GM21381 (cell line): Measurements from ENCODE around the gene GNAS-AS1.
"Not testable (repeated sequence)": the region's sequence is repeated elsewhere in the genome, so short reads cannot be mapped to it uniquely, and the experiment has no call there.

Experiments
- ATAC-seq: cut with Tn5 transposase; IDR thresholded peaks from one replicate; pipeline ENCODE4 v1.9.1; 2021; ENCODE audit warnings: mild to moderate bottlenecking, moderate library complexity; ENCODE audit not compliant: unreplicated experiment

GNAS-AS1 gene

DNA sequence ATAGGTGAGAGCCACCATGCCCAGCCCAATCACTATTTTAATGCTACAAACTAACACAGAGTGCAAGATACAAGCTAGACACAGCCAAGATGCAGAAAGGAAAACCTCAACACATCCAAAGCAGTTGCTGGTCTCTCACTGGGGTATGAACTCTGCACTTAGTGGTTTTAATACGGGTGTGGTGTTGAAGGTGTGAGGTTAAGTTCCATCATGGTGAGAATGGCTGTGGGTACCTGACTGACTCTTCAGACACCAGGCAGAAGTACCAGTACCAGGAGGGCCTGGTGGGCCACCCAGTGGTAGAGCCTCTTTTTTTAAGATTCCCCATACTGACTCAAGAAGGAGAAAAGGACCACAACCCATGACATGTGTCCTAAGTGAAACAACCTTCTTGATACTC lies 13.0 kb downstream of the GNAS-AS1 start:
- ATAC-seq = no peak

GRCh38 chr20:58836616-58837204 lies 14.0 kb downstream of the GNAS-AS1 start:
- no peak for ATAC-seq

GRCh38 chr20:58835231-58835630 lies 15.5 kb downstream of the GNAS-AS1 start:
- ATAC-seq = no peak

GRCh38 chr20:58833921-58834320 lies 16.8 kb downstream of the GNAS-AS1 start:
- ATAC-seq = no peak

DNA sequence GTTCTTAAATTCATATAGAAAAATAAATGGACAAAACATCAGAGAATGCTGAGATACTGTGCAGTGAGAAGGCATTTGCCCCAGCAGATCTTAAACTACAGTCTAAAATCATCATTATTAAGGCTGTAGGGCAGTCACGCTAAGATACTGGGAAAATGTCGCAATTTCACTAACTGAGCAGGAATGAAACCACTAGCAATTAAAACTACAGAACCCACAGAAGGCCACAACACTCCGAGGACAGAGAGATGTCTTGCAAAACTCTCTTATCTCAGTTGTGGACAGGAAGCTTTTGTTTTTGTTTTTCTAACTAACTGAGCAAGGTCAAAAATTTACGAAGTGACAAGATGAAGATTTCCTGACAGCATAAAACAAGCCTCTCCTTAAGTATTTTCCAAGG lies 18.2 kb downstream of the GNAS-AS1 start:
- no peak for ATAC-seq

DNA sequence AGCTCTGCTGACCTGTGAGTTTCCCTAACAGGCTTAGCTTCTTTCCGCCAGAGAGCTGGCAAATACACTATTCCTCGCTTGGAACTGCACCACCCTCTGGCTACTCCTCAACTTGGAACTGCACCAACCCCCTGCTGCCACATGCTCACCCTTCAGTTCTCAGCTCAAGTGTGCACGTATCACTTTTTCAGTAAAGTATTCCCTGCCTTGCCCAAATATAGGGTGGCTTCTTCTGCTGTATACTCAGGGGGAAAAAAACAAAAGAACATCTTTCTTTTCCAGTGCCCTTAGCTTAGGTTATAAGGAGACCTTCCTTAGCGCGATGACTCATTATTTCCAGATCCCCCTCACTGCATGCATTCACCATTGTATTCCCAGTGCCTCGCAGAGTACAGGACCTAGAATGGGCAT lies 21.2 kb downstream of the GNAS-AS1 start:
- no peak for ATAC-seq

DNA sequence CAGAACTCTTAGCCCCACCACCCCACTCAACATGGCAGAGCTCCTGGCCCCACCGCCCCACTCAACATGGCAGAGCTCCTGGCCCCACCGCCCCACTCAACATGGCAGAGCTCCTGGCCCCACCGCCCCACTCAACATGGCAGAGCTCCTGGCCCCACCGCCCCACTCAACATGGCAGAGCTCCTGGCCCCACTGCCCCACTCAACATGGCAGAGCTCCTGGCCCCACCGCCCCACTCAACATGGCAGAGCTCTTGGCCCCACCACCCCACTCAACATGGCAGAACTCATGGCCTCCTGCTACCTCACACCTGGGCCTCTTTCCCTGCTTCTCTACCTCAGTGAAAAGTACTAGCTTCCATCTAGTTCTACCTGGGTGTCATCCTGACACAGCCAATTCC lies 21.9 kb downstream of the GNAS-AS1 start:
- ATAC-seq = not testable (repeated sequence)

- no peak for ATAC-seq
These were observed 22.6 kb downstream of the GNAS-AS1 start for GRCh38 chr20:58828136-58828535.

- no peak for ATAC-seq
These were observed 24.4 kb downstream of the GNAS-AS1 start for GRCh38 chr20:58826271-58826670.

DNA sequence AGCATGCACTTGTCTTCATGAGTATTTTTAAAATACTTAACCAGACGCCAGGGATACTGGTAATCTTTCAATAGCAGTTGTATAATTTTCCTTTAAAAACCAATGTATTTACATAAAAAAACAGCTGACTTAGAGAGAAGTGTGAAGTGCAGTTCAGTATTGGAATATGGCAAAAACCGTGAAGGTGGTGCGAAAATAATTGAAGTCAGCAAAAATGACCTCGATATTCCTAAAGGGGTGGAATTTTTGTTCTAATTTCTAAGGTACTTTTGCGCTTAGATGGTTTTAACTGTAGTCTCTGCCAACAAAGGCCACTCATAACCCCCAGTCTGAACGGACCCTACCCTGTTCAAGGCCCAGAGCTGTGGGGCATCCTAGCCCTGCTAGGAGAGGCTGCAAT lies 25.3 kb downstream of the GNAS-AS1 start:
- no peak for ATAC-seq

DNA sequence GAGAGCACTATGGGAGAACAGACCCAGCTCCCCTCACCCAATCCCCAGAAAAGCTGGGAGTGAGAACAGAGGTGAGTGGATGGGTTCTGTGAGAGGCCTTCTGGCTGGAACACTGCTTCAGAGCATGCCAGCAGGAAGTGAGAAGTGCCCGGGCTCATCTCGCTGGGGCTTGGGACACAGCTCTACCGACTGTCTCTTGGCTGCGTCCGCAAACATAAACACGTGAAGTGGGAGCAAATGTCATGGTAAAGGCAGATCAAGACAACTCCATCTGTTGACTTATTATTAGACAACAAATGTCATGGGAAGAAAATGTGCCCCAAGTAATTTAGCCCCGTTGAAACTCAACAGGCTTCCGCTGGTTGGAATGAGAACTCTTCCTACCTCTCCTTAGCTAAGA lies 25.9 kb downstream of the GNAS-AS1 start:
- ATAC-seq = no peak

GRCh38 chr20:58822748-58823730 lies 27.7 kb downstream of the GNAS-AS1 start:
- no peak for ATAC-seq

- ATAC-seq = no peak
These were observed 28.6 kb downstream of the GNAS-AS1 start for GRCh38 chr20:58822149-58822548.

DNA sequence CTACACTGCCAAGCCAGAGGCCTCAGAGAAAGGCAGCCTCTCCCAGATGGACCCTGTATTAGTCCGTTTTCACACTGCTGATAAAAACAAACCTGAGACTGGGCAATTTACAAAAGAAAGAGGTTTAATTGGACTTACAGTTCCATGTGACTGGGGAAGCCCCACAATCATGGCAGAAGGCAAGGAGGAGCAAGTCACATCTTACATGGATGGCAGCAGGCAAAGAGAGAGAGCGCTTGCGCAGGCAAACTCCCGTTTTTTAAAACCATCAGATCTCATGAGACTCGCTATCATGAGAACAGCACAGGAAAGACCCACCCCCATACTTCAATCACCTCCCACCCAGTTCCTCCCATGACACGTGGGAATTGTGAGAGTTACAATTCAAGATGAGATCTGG lies 30.2 kb downstream of the GNAS-AS1 start:
- not testable (repeated sequence) for ATAC-seq

DNA sequence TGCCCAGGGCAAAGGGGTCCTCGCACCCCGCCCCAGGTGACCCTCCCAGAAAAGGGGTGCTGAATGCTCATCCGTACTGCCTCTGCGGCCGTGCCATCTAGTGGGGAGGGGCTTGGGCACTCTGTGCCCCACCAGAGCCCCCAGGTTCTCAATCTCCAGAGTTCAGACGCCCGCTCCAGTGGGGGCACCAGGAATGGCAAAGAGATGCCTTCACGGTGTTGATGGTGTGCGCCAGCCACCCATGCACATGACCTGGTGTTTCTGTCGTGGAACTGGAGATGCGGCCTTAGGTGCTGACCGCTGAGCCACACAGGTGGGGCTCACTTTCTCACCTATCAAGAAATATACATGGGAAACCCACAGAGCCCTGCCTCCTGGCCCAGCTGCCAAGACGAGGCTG lies 30.8 kb downstream of the GNAS-AS1 start:
- no peak for ATAC-seq

GRCh38 chr20:58818586-58819285 lies 32.0 kb downstream of the GNAS-AS1 start:
- no peak for ATAC-seq

GRCh38 chr20:58817748-58818147 lies 33.0 kb downstream of the GNAS-AS1 start:
- no peak for ATAC-seq

DNA sequence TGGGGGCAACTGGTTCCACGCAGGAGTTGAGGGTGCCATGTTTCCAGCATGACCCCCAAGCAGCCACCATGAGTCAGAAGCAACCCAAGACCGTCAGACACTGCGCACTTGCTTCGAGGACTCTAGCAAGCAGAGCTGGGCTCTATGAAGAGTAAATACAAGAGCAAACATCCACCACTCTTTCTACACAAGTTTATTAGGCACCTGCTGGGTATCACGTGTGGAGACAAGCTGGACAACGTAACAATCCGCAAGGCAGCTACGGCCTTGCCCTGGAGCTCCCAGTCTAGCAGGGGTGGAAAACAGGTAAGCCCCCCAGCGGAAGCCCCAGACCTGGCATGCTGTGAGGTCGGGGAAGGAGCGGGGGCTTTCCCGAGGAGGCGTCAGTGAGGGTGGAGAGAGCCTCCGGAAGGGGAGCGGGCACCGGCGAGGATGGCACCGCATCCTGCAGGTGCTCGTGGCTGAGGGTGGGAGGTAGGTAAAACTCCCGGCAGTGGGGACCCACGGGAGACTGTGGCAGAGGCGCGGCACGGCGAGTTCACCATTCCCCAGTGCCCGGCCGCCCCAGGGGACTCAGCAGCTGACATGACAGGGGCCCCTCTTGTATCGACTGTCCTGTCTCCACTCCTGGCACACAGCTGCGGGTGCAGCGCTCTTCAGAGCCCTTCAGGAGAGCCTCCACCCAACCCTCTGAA lies 33.6 kb downstream of the GNAS-AS1 start:
- no peak for ATAC-seq

DNA sequence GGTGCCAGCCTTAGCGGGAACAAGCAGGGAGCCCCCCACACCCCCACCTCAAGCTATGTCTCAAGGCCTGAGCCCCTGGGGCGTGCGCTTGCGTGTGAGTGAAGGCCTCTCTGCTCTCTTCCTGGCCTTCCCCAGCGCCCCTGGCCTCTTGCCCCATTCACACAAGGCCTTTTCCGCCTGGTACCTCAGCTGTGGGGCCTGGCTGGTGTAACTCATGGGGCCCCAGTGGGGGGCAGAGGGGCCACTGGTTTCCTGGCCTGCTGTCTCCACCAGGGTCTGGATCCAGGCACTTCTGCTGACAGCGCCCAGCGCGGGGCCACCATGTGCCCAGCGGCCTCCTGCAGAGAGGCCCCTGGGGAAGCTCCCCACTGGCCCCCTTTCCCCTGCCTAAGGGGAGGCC lies 34.7 kb downstream of the GNAS-AS1 start:
- ATAC-seq = no peak

DNA sequence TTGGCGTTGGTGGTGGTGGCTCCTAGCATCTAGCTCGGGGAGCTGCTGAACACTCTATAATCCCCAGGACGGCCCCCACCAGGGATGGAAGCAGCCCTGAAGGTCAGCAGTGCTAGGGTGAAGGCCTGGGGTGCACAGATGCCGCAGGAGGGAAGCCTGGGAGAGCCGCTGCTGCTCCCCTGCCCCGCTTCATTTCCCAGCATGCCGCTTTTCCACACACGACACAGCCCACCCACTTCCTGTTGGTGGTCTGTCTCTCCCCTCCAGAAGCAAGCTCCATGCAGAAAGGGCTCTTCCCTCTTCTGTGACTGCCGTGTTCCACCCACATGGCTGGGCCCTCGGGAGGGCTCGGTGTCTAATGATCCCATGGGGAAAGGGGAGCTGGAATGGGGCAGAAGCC lies 35.3 kb downstream of the GNAS-AS1 start:
- ATAC-seq = no peak

DNA sequence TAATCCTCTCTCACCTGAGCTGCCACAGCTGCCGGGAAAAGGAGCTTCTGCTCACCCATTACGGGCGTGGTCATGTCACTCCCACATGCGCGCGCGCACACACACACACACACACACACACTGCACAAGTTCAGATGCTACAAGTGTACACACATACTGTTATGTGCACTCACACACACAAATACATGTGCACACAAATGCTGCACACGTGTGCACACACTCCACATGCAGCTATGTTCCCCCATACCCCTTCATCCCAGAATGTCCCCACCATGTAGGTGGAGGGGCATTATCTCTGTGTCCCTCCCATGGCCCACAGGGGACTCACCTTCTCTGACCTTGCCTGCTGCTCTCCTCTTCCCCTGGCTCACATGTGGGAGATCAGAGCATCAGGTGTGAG lies 37.3 kb downstream of the GNAS-AS1 start:
- no peak for ATAC-seq
